GM19452 (cell line): ENCODE measurements around the gene AKAP11.

ENCODE experiments used
- ATAC-seq: cut with Tn5 transposase; IDR thresholded peaks from one replicate; pipeline ENCODE4 v1.9.1; 2021; ENCODE audit not compliant: unreplicated experiment

AKAP11 gene

GRCh38 chr13:42271337-42272114 lies 426 bp upstream of the AKAP11 start:
- peak; percentile 76 for ATAC-seq

- ATAC-seq = no peak
Measured at GRCh38 chr13:42272804-42273175, 838 bp downstream of the AKAP11 start.

- ATAC-seq = no peak
Measured at GRCh38 chr13:42274386-42275097, 2.6 kb downstream of the AKAP11 start.

- peak; percentile 37 for ATAC-seq
Measured at GRCh38 chr13:42275098-42275471, 3.1 kb downstream of the AKAP11 start.

- no peak for ATAC-seq
Measured at GRCh38 chr13:42275506-42275905, 3.6 kb downstream of the AKAP11 start.

- no peak for ATAC-seq
Measured at GRCh38 chr13:42276683-42277082, 4.7 kb downstream of the AKAP11 start.

- ATAC-seq = no peak
Measured at GRCh38 chr13:42277618-42278276, 5.8 kb downstream of the AKAP11 start.

- no peak for ATAC-seq
Measured at GRCh38 chr13:42279080-42279479, 7.1 kb downstream of the AKAP11 start.

- no peak for ATAC-seq
Measured at GRCh38 chr13:42279986-42280385, 8.0 kb downstream of the AKAP11 start.

- ATAC-seq = no peak
Measured at GRCh38 chr13:42280537-42280936, 8.6 kb downstream of the AKAP11 start.

GRCh38 chr13:42283574-42283973 lies 11.6 kb downstream of the AKAP11 start:
- no peak for ATAC-seq

- no peak for ATAC-seq
Measured at GRCh38 chr13:42284068-42284467, 12.1 kb downstream of the AKAP11 start.

- ATAC-seq = no peak
Measured at GRCh38 chr13:42298392-42298791, 26.4 kb downstream of the AKAP11 start.

- ATAC-seq = no peak
Measured at GRCh38 chr13:42305503-42305902, 33.6 kb downstream of the AKAP11 start.

- no peak for ATAC-seq
Measured at GRCh38 chr13:42307461-42307860, 35.5 kb downstream of the AKAP11 start.

- no peak for ATAC-seq
Measured at GRCh38 chr13:42312817-42313431, 41.0 kb downstream of the AKAP11 start.

- no peak for ATAC-seq
Measured at GRCh38 chr13:42318570-42318969, 46.6 kb downstream of the AKAP11 start.

- no peak for ATAC-seq
Measured at GRCh38 chr13:42320375-42320787, 48.4 kb downstream of the AKAP11 start.

- ATAC-seq = no peak
Measured at GRCh38 chr13:42322806-42323205, 50.9 kb downstream of the AKAP11 start.

- ATAC-seq = no peak
Measured at GRCh38 chr13:42324704-42325103, 52.8 kb downstream of the AKAP11 start.

- no peak for ATAC-seq
Measured at GRCh38 chr13:42327725-42328124, 55.8 kb downstream of the AKAP11 start.

- ATAC-seq = no peak
Measured at GRCh38 chr13:42328672-42329071, 56.7 kb downstream of the AKAP11 start.
